ENCODE measurements around the gene CACNA1B. TPM values are rescaled to one million over a fixed set of nuclear protein-coding genes. Genes with fewer than 3 reads are reported as not detected.

Gene CACNA1B
- total RNA-seq, 2 donors from 2014 or later: 3.6 to 7.9 TPM

DNA sequence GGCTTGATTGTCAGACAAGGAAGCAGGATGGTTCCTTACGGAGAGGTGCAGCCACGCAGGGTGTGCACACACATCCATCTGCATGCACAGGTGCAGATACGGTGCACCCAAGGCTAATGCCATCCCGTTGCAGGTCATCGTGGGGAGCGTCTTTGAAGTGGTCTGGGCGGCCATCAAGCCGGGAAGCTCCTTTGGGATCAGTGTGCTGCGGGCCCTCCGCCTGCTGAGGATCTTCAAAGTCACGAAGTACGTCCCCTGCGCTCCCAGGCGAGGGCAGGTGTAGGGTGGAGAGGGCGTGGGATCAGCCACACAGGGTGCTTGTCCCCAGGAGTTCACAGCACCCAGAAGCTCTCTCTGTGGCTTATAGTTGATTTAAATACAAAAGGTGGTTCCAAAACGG is 106.4 kb downstream of the CACNA1B start:
- H3K36me3 Mint-ChIP-seq (ENCODE audit: low read depth): peaks cover 30% of the 10 kb centered on the region
- Histone ChIP-seq H3K9me3 (ENCODE audit: control insufficient read depth, low read length) (peaks cover 18% of the 10 kb centered on the region), H3K4me1 (ENCODE audit: control insufficient read depth, insufficient read depth, low read length) (no peaks in the 10 kb centered on the region), H3K9ac (ENCODE audit: extremely low read depth, low read length, poor library complexity, severe bottlenecking) (no peak overlapping the region), H3K36me3 (ENCODE audit: control insufficient read depth, insufficient read depth, low read length) (no peaks in the 10 kb centered on the region), H3K4me3 (ENCODE audit: low read length) (no peak overlapping the region), H3K27ac (ENCODE audit: low read depth, low read length) (no peak overlapping the region), H3K27me3 (ENCODE audit: control insufficient read depth, insufficient read depth, low read length, poor library complexity, severe bottlenecking) (no peaks in the 10 kb centered on the region)
- no peak for TF ChIP-seq CTCF (conservative IDR thresholded peaks at IDR 0.05)
- 79 to 96% methylated on average over 7 to 16 of the region's 16 CpGs for WGBS, 2 experiments (ENCODE audit: insufficient coverage in 1 of 2, insufficient read length in 1 of 2)
- no peak for DNase-seq
- H3K27ac Mint-ChIP-seq: no peak overlapping the region
- H3K27me3 Mint-ChIP-seq (ENCODE audit: insufficient read depth): no peaks in the 10 kb centered on the region
- H3K9me3 Mint-ChIP-seq: peaks cover 12% of the 10 kb centered on the region
- H3K4me1 Mint-ChIP-seq: no peaks in the 10 kb centered on the region
- no peak overlapping the region for H3K4me3 Mint-ChIP-seq

- Mint-ChIP-seq H3K9me3 (peaks cover 19% of the 10 kb centered on the region), H3K27ac (no peak overlapping the region), H3K36me3 (ENCODE audit: low read depth) (peaks cover 36% of the 10 kb centered on the region), H3K4me3 (no peak overlapping the region), H3K4me1 (no peaks in the 10 kb centered on the region), H3K27me3 (ENCODE audit: insufficient read depth) (peaks cover 1% of the 10 kb centered on the region)
- peaks cover 25% of the 10 kb centered on the region for H3K9me3 ChIP-seq (ENCODE audit: control insufficient read depth, low read length)
- H3K9ac ChIP-seq (ENCODE audit: extremely low read depth, low read length, poor library complexity, severe bottlenecking): no peak overlapping the region
- WGBS, 2 experiments (ENCODE audit: insufficient coverage in 1 of 2, insufficient read length in 1 of 2): 74 to 81% methylated on average over 3 to 7 of the region's 7 CpGs
- DNase-seq: no peak
- TF ChIP-seq CTCF (conservative IDR thresholded peaks at IDR 0.05): no peak
- no peaks in the 10 kb centered on the region for H3K27me3 ChIP-seq (ENCODE audit: control insufficient read depth, insufficient read depth, low read length, poor library complexity, severe bottlenecking)
- H3K4me3 ChIP-seq (ENCODE audit: low read length): no peak overlapping the region
- no peak overlapping the region for H3K27ac ChIP-seq (ENCODE audit: low read depth, low read length)
- no peaks in the 10 kb centered on the region for H3K36me3 ChIP-seq (ENCODE audit: control insufficient read depth, insufficient read depth, low read length)
- no peaks in the 10 kb centered on the region for H3K4me1 ChIP-seq (ENCODE audit: control insufficient read depth, insufficient read depth, low read length)
These were observed 107.1 kb downstream of the CACNA1B start for GRCh38 chr9:137984520-137985257.

DNA sequence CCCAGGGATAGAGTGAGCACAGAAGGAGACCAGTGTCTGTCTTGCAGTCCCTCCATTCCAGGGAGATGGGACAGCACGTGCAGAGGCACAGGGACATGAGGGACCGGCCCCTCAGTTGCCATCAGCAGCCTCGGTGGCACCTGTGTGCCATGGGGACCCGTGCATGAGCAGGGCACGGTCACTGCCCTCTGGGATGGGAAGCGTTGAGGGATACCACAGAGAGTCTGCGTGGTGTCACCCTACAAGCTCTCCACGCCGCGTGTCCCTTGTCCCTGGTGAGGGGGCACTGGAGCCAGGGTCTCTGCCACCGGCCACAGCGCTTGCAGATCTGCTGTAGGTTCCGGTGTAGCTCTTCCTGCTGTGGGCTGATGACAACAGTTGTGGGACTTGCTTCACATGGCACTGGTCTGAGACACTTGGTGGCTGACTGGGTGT is 108.1 kb downstream of the CACNA1B start:
- peaks cover 45% of the 10 kb centered on the region for H3K36me3 Mint-ChIP-seq (ENCODE audit: low read depth)
- 83 to 85% methylated on average over 9 to 13 of the region's 13 CpGs for WGBS, 2 experiments (ENCODE audit: insufficient coverage in 1 of 2, insufficient read length in 1 of 2)
- Histone ChIP-seq H3K27ac (ENCODE audit: low read depth, low read length) (no peak overlapping the region), H3K9ac (ENCODE audit: extremely low read depth, low read length, poor library complexity, severe bottlenecking) (no peak overlapping the region), H3K4me3 (ENCODE audit: low read length) (no peak overlapping the region), H3K9me3 (ENCODE audit: control insufficient read depth, low read length) (peaks cover 33% of the 10 kb centered on the region), H3K27me3 (ENCODE audit: control insufficient read depth, insufficient read depth, low read length, poor library complexity, severe bottlenecking) (no peaks in the 10 kb centered on the region), H3K36me3 (ENCODE audit: control insufficient read depth, insufficient read depth, low read length) (no peaks in the 10 kb centered on the region), H3K4me1 (ENCODE audit: control insufficient read depth, insufficient read depth, low read length) (no peaks in the 10 kb centered on the region)
- no peak for TF ChIP-seq CTCF (conservative IDR thresholded peaks at IDR 0.05)
- H3K27me3 Mint-ChIP-seq (ENCODE audit: insufficient read depth): peaks cover 1% of the 10 kb centered on the region
- H3K4me1 Mint-ChIP-seq: no peaks in the 10 kb centered on the region
- no peak for DNase-seq
- H3K9me3 Mint-ChIP-seq: peaks cover 28% of the 10 kb centered on the region
- no peak overlapping the region for H3K27ac Mint-ChIP-seq
- H3K4me3 Mint-ChIP-seq: no peak overlapping the region

All from endodermal cell (in vitro differentiated cells).